Subcutaneous adipose tissue (tissue), 4 donors: ENCODE data around the gene DDC. TPM values are rescaled to one million over a fixed set of nuclear protein-coding genes. Genes with fewer than 3 reads are reported as not detected.

ENCODE experiments used
- small RNA-seq: library from RNA; depleted of rRNA; stranded (forward); fragments of <200 nt; gene quantifications from one replicate; pipeline ENCODE3, GENCODE V24; 2016
- total RNA-seq, 4 donors: library from RNA; depleted of rRNA; stranded (reverse); fragments of >200 nt; gene quantifications; one replicate each; pipeline ENCODE4 v1.1.0, GENCODE V29; 2016
- TF ChIP-seq, protein P1 (sequence below): fragments of 450-650 bp; IDR thresholded peaks from one replicate; pipeline ENCODE4 v1.5.1; 2016; ENCODE audit warnings: low read depth, mild to moderate bottlenecking, control low read depth, antibody characterized with exemption, moderate library complexity

Gene DDC
- total RNA-seq, 4 donors from 2014 or later, result not detected

DNA sequence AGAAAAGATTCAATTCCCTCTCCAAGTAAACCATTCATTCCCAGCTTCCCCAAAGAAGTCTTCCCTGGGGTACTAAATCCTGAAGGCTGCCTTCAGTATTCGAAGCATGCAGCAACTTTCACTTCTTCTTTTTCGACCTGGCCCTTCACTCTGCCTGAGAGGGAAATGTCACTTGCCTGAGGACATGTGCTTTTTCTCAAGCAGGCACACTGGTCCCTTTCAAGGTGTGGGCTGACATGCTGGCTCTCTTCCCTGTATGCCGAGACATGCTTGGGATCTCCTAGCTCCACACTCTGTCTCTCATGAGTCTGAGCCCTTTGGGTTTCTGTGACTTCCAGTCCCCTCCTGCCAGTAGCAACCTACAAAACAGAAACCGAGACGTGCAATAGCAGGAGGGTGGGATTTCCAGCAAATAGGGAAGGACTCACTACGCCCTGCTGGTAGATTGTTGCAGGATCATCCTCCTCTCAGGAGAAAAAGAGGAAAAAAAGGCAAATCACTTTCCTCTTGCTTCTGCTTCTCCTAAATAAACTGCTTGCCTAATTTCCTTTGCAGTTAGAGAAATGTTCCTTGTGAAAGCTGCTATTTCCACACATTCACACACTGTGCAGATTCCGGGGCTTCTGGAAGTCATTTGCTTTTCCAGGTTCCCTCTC, 148.6 kb downstream of the DDC start:
- TF ChIP-seq, protein P1, sequence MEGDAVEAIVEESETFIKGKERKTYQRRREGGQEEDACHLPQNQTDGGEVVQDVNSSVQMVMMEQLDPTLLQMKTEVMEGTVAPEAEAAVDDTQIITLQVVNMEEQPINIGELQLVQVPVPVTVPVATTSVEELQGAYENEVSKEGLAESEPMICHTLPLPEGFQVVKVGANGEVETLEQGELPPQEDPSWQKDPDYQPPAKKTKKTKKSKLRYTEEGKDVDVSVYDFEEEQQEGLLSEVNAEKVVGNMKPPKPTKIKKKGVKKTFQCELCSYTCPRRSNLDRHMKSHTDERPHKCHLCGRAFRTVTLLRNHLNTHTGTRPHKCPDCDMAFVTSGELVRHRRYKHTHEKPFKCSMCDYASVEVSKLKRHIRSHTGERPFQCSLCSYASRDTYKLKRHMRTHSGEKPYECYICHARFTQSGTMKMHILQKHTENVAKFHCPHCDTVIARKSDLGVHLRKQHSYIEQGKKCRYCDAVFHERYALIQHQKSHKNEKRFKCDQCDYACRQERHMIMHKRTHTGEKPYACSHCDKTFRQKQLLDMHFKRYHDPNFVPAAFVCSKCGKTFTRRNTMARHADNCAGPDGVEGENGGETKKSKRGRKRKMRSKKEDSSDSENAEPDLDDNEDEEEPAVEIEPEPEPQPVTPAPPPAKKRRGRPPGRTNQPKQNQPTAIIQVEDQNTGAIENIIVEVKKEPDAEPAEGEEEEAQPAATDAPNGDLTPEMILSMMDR, result no peak

DNA sequence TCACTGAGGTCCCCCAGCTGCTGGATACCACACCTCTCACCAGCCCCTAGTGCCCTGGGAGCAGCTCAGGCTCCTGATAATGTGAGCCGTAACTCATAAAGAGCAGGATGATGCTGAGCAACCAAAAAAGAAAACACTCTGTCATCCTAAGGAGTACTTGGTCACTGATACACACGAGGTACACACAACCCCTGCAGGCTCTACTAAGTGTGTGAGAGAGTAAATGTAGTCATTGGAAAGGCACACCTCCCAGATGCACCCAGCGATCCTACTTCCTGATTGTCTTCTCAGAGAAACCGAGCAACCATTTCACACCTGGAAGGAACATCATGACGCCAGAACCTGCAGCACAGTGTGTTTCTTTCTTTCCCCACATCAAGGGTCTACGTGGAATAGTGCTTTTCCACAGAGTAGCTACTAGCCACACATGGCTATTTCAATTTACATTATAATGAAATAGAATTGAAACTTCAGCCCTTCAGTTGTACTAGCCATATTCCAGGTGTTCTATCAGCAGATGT, 149.3 kb downstream of the DDC start:
- TF ChIP-seq, protein P1, result no peak

DNA sequence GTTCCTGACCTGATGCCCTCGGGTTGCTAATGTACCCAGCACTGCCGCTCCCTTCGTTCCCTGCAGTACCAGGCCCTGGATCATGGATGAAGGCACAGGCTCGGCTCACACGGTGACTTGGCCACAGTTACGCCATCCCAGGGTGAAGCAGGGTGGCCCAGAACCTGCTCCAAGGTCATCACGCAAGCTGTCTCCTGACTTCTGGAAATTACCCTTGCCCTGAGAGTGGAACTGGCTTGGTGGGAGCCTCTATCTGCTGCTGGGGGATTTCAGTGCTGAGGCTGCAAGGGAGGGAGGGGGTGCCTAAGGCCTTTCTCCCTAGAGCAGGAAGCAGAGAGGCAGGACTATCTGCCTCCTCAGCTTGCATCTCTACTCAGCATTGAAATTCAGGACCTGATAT, 151.6 kb downstream of the DDC start:
- TF ChIP-seq, protein P1, result no peak

DNA sequence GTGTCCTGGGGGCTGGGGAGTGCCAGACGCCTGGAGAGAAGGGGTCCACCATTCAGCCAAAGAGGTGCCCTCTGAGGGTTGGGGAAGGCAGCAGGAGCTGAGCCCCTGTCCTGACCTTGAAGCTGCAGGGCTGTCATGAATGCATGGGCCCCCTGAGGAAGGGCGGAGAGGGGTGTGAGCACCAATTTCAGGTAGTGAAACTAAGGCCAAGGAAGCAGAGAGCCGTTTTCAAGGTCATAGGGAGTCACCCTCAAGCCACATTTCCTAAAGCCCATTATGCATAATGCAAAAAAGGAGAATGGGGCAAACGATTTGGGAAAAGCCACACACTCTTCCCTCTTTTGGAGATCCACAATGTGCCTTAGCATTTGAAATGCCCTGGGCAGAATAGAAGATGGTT, 152.2 kb downstream of the DDC start:
- TF ChIP-seq, protein P1, result no peak

DNA sequence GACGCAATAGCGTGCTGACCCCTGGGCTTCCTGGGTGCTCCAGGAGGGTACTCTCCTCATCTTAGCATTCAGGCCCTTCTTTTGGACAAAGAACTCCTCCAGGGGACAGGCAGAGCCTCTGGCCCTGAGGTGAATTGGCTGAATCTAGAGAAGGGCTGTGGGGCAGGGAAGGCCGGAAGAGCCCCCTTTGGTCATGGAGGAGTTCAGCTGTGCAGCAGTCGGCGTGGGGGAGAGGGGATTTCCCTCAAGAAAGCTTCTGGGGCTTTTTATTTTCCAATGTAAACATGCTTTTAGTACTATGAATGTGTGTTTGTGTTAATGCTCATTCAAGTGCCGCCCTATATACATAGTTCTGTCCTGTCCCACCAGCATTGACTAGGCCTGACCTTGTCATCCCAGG, 153.9 kb downstream of the DDC start:
- TF ChIP-seq, protein P1, result no peak

DNA sequence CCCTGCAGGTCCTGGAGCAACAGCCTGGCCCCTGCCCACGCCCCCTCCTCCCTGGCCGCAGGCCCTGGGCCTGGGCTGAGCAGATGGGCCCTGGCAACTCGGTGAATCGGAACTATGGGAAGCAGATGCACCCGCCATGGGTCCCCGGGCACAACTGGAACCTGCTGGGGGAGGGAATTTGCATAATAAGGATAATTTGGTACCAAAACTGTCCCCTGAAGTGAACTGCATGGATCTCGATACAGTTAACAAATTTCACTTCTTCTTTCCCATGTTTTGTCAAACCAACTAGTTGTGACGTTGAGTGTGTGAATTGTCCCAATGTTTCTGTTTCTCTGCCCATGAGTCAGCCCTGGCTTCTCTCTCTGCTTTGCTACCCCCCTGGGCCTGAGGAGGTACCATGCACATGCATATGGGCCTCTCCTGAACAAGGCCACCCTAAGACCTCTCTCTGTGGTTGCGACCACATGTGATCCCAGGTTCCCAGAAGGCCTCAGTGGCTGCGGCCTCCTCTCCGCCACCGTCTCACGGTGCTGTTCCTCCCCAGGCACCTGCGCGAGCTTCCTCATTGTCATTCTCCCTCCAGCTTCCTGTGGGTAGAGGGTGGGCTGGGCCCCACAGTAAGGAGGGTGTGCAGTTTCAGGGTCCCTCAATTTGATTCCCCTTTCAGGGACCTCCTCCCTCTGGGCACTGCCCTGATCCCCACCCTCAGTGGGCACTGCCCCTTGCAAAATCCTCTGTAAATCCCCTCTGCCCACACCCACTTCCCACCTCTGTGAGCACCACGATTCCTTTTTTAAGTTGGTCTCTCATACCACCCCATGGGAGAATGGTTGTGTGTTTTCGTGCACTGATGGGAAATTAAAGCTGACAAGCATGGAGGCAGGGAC, 155.1 kb downstream of the DDC start:
- TF ChIP-seq, protein P1, result no peak

Small RNA genes lying within 50 kb of the gene (small RNA-seq; reads per million reads assigned to genes)
- not detected for gene RNU6-1091P

Other genes starting within 250 kb of the DDC start
- 1 to 10 TPM; 3.1 to 6.6 (median 5.3) TPM for gene FIGNL1, start 115.1 kb downstream of the DDC start, total RNA-seq
- 100 to 1,000 TPM in 1 of 4 donors, 10 to 100 TPM in 3; 37.1 to 109 (median 74.0) TPM for gene GRB10, start 217.5 kb upstream of the DDC start, total RNA-seq